Stimulated activated CD8-positive, alpha-beta memory T cell treated with anti-CD3 and anti-CD28 coated beads, Interleukin-4, amount 100 ng/mL, for 4 hours (primary cell): Measurements from ENCODE around the gene LELP1.
"Not testable (repeated sequence)": the region's sequence is repeated elsewhere in the genome, so short reads cannot be mapped to it uniquely, and the experiment has no call there.

Experiments used
- DNase-seq, 2 donors: peaks; one replicate each; pipeline ENCODE4 v3.0.0-alpha.2; 2020; ENCODE audit warnings: low read depth in 2 of 2, low spot score in 1 of 2

LELP1 gene

GRCh38 chr1:153203130-153203529 is at the start of gene LELP1:
Gene LELP1, plus strand, starts transcription at chr1:153203430. Its CDS starts 1,278 bp downstream, at chr1:153204708.
- no peak for DNase-seq

- DNase-seq = no peak
Measured at GRCh38 chr1:153155541-153155940, 47.7 kb upstream of the LELP1 start.

GRCh38 chr1:153168686-153169085 is 34.5 kb upstream of the LELP1 start:
- no peak for DNase-seq

GRCh38 chr1:153174624-153175023 is 28.6 kb upstream of the LELP1 start:
- DNase-seq = no peak

- no peak for DNase-seq
Measured at GRCh38 chr1:153178922-153179321, 24.3 kb upstream of the LELP1 start.

DNA sequence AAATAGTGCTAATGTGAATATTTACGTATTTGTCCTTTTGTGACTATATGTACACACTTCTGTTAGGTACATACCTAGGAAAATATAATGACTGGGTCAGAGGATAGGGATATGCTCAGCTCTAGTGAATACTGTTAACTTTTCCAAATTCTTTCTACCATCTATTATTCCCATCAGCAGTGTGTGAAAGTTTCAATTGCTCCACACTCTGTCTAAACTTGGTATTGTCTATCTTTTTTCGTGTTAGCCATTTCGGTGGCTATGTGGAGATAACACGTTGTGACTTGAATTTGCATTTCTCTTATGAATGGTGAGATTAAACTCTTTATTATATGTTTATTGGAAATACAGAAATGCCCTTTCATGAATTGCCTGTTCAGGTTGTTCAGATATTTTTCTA is 22.7 kb upstream of the LELP1 start:
- DNase-seq = no peak

- not testable (repeated sequence) for DNase-seq
Measured at GRCh38 chr1:153188301-153188700, 14.9 kb upstream of the LELP1 start.

DNA sequence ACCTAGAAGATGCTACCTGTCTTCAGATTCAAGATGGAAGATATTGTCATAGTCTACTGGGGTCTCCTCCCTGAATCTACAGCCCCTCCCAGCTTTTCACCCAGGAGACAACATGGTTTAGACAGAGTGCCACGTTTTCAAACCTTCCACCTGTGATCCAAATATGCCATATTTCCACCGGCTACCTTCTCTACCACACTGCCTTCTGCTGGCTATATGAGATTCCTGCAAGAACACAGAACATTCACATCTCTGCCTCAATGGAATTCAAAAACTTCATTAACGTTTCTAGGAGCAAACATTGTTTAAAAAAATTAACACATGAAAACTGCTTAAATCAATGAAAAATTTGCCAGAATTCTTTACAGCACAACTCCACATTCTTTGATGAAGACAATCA is 12.9 kb upstream of the LELP1 start:
- DNase-seq = no peak

DNA sequence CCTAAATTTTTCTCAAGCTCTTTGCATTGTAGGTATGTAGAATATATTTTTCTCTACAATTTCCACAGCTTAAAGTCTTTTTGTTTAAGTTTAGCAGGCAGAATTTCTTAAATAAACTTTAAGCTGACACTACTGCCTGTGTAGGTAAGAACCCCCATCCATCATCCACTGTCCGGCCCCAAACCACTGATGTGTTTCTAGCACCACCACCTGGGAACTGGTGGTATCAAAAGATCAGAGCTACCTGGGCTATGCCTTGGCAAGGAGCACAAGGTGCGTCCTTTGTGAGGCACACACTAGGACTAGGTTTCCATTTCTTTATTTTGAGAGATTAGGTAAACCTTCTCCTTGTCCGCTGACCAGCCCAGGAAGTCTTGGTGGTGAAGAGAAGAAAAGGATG is 10.5 kb upstream of the LELP1 start:
- DNase-seq = no peak

DNA sequence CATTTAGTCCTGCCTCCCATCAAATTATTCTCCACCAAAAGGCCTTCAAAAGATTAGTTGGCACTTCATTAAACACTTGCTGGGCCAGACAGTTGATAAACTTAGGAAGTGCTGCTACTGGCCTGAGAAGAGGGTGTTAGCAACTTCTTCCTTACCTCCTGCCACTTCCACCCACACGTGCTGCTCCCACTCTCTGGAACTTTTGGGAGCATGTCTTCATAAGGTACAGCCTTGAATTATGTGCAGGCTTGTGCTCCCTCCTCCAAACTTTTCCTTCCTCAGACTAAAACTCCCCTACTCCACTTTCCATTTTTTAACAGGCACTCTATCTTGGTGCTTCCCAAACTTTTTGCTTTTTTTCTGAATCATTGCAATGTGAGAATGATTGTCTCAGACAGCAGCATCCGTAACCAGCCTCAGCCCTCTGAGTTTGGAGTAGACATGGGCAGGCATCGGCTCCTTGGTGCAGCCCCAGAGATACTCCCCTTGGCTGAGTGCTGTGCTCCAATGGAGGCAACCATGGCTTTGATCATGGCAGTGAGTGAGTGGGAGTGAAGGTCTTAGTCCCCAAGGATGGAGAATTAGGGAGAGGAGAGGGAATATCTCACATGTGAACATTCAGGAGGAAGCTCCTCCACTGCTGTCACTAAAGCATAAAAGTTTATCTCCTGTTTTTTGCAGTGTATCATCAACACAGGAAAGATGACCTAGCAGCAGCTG is 8.7 kb upstream of the LELP1 start:
- no peak for DNase-seq

- no peak for DNase-seq
Measured at GRCh38 chr1:153195216-153195615, 8.0 kb upstream of the LELP1 start.

DNA sequence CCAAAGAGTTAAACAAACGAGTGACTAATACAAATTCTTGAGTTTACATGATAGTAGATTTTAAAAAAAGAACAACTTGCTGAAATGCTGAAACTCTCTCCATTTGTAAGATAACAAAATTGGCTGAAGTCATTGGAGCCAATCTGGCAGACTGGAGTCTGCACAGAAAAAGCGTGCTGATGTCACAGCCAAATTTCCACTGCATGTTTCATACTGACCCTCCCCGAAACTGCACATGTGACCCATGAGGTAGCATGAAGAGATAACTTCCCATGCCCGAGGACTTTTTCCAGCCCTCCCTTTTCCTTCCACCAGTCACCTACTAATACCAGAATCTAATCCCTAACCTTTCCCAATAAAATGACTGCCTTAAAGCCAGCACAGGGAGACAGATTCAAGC is 1.2 kb upstream of the LELP1 start:
- no peak for DNase-seq

DNA sequence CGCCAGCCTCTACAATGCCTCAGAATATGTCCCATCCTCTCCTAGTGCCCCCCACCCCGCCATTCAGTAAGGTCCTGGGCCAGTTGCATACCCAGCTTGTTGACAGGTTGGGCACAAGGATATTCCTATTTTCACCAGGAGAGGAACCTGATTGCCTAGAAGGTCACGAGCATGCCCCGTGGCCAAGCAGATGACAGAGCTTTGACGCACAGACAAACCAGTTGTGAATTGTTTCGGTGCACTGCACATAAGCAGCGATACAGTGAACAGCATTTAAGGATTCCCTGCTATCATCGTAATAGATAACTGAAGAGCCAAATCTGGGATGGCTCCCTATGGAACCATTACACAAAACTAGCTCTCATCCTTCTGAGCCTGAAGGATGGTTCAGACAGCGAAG is 3.4 kb downstream of the LELP1 start:
- no peak for DNase-seq

GRCh38 chr1:153210206-153210605 is 7.0 kb downstream of the LELP1 start:
- DNase-seq = no peak

DNA sequence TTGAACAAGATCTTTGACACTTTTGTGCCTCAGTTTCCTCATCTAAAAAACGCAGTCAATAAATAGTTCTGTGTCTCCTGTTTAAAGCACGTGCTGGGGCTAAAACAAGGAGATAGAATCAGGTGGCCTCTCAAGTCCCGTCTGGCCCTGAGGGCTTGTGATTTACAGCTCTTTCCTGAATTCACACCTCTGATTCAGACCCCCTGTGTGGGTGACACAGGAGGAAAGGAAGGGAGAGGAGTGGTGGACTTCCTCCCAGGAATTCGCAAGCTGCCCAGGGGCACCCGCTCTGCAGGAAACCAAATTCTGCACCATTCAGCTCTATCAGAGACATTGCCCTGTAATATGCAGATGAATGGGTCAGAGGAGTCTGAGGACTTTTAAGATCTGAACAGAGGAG is 9.0 kb downstream of the LELP1 start:
- no peak for DNase-seq

GRCh38 chr1:153213519-153213918 is 10.3 kb downstream of the LELP1 start:
- no peak for DNase-seq

DNA sequence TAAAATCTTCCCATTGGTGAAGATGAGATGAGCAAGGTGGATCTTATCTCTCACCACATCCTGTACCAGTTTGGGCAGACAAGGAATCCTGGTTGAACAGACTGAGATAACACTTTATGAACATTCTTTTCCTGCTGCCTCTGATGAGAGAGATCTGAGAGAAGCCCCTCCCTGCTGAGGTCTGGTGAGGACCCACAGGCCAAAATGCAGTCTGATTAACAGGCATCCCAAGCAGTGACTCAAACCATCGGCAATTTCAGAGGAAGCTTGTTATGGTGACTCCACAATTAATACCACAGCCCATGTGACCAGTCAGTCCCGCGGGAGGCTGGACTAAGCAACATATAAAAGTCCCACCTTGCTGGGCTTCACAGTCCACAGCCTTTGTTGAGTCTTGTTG is 14.0 kb downstream of the LELP1 start, which contains the start of gene PRR9:
TSS of gene PRR9 (plus strand) at position 373 of the 400 bp plus-strand sequence. CDS start 561 bp downstream, outside the sequence.
- no peak for DNase-seq

- DNase-seq = no peak
Measured at GRCh38 chr1:153217744-153218416, 14.7 kb downstream of the LELP1 start.

DNA sequence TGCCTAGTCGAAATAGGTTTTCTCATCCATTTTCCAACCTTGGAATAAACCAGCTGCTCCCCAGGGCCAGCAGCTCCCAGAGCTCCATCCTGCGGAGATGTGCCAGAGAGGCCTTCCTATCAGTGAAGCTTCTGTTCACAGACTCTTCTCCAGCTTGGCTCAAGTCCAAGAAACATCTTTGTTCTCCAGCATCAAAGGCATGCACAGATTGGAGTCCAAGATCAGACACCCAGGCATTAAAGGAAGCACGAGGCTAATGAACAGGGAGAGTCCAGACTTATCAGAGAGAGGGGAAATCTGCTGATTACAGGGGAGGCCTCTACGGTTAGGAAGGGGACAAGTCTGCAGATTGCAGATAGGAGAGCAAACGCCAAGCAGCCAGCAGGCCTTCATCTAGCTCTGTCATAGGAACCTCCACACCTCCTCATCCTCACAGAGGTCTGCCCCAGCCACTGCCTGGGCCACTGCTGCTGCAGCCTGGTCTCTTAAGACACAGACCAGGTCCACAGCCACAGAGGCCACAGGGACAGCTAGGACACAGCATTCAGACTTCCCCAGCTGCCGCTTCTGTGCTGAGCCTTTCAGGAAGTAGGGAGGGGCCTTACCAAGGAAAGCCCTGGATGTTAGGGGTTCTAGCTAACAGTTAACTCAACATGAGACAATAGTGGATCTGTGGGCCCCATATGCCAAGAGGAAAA is 17.5 kb downstream of the LELP1 start:
- DNase-seq = no peak

DNA sequence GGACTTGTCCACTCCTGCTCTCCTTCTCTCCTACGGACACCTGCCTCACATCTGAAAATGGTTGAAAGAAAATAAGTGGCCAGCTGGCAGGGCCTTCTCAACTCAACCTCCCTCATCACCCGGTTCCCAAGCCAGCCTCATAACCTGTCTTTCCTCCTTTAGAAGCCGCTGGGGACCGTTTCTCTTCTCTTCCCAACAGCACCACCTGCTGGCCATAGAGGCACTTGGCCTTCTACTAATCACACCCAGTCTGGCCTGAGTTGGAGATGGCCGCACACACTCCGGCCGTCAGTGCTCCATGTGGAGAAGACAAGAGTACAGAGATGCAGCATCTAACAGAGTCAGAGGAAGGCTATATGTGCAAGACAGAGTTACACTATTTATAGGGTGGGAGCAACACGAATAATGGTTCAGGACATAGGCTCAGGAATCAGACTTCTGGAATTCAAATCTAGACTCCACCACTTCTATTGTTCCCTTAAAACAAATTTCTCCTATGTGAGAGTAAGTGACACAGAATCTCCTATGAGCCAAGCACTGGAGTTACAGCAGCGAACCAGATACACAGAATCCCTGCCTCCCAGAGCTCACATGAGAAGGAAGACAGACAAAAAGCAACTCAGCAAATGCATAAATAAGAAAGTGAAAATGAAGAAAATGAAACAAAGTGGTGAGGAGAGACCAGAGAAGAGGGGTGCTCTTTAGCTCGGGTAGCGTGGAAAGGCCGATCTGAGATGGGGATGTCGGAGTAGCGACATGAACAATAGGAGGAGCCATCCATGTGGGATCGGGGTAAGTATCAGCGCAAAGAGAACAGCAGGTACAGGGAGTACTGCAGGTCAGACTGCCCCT is 20.0 kb downstream of the LELP1 start:
- DNase-seq = peak in 1 of 2 donors; percentile 11

DNA sequence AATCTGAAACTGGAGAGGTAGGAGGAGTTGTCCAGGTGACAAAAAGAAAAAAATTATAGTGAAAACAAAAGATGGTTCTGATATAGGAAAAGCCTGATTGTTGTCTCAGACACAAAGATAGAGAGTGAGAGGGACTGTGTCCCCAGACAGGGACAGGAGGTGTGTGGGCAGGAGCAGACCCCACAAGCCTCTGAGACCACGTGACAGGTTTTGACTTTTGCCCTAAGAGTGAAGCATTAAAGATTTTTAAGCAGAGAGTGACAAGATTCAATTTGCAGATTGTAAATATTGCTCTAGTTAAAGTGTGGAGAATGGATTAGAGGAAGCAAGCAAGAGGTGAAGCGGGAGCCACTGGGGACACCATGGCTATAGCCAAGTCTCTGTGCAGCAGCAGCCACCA is 24.6 kb downstream of the LELP1 start:
- no peak for DNase-seq
